Endothelial cell of umbilical vein (primary cell): ENCODE results near the gene FBXW9.

Experiments used
- FOS ChIP-seq: IDR thresholded peaks from 2 replicates; pipeline ENCODE4 v1.6.1; 2011; ENCODE audit warnings: mild to moderate bottlenecking, low read length, moderate library complexity, borderline replicate concordance; ENCODE audit not compliant: insufficient read depth
- POLR2A ChIP-seq: IDR thresholded peaks from 2 replicates; pipeline ENCODE4 v1.6.1; 2012; ENCODE audit warnings: low read depth, mild to moderate bottlenecking, control low read depth, low read length
- TF ChIP-seq, protein P1 (sequence below), 2 donors: IDR thresholded peaks; 1 replicate in 1 of 2; 2 replicates in 1 of 2; pipeline ENCODE4 v1.5.1; 2011; ENCODE audit warnings: low read length in 2 of 2, mild to moderate bottlenecking in 2 of 2, moderate library complexity in 2 of 2, control low read depth in 1 of 2, inconsistent platforms in 1 of 2, low read depth in 1 of 2; ENCODE audit not compliant: insufficient read depth in 1 of 2; ENCODE audit errors: extremely low read depth in 1 of 2
- TF ChIP-seq, protein P2 (sequence below): IDR thresholded peaks from 2 replicates; pipeline ENCODE4 v1.6.1; 2011; ENCODE audit not compliant: insufficient read depth, insufficient read length

DNA sequence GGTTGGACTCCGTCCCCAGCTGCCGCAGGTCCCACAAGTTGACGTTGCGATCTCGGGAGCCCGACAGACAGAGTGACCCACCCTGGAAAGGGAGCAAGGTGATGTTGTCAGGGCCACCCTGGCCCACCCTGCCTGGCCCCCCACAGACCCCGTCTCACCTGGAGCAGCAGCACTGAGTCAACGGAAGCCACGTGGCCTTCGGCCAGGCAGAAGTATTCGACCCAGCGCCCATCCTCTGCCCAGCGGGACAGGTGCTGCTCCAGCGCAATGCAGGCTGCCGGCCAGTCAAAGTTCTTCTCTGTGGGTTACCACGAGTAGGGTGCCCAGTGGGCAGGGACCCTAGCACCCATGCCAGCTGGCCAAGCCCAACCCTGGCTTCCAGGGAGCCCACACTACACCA is 1.8 kb downstream of the FBXW9 start:
- TF ChIP-seq, protein P1, sequence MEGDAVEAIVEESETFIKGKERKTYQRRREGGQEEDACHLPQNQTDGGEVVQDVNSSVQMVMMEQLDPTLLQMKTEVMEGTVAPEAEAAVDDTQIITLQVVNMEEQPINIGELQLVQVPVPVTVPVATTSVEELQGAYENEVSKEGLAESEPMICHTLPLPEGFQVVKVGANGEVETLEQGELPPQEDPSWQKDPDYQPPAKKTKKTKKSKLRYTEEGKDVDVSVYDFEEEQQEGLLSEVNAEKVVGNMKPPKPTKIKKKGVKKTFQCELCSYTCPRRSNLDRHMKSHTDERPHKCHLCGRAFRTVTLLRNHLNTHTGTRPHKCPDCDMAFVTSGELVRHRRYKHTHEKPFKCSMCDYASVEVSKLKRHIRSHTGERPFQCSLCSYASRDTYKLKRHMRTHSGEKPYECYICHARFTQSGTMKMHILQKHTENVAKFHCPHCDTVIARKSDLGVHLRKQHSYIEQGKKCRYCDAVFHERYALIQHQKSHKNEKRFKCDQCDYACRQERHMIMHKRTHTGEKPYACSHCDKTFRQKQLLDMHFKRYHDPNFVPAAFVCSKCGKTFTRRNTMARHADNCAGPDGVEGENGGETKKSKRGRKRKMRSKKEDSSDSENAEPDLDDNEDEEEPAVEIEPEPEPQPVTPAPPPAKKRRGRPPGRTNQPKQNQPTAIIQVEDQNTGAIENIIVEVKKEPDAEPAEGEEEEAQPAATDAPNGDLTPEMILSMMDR (IDR thresholded peaks at IDR 0.05; ENCODE audit: extremely low read depth in 1 of 2, insufficient read depth in 1 of 2, low read depth in 1 of 2, low read length in 2 of 2), result no peak
- TF ChIP-seq POLR2A (no peak), FOS (no peak)
- TF ChIP-seq, protein P2, sequence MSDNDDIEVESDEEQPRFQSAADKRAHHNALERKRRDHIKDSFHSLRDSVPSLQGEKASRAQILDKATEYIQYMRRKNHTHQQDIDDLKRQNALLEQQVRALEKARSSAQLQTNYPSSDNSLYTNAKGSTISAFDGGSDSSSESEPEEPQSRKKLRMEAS, result no peak
